GM18868 (cell line): ENCODE measurements around the gene RBM23.
A peak's percentile ranks its signal among the peaks of the same experiment; 100 is the strongest.
"Not testable (repeated sequence)": the region's sequence is repeated elsewhere in the genome, so short reads cannot be mapped to it uniquely, and the experiment has no call there.

Experiments used
- ATAC-seq: cut with Tn5 transposase; IDR thresholded peaks from one replicate; pipeline ENCODE4 v1.9.1; 2021; ENCODE audit warnings: mild to moderate bottlenecking, moderate library complexity; ENCODE audit not compliant: unreplicated experiment

RBM23 gene

GRCh38 chr14:22870811-22871223 is 48.1 kb downstream of the RBM23 start:
- peak; percentile 54 for ATAC-seq

GRCh38 chr14:22866874-22867273 is 52.1 kb downstream of the RBM23 start:
- no peak for ATAC-seq

GRCh38 chr14:22865424-22866405 is 53.2 kb downstream of the RBM23 start:
- no peak for ATAC-seq

GRCh38 chr14:22864979-22865378 is 54.0 kb downstream of the RBM23 start:
- no peak for ATAC-seq

- no peak for ATAC-seq
Observed at GRCh38 chr14:22861651-22862050, 57.3 kb downstream of the RBM23 start.

- ATAC-seq = not testable (repeated sequence)
Observed at GRCh38 chr14:22860377-22860776, 58.6 kb downstream of the RBM23 start.

GRCh38 chr14:22856428-22856827 is 62.5 kb downstream of the RBM23 start:
- ATAC-seq = no peak

- no peak for ATAC-seq
Observed at GRCh38 chr14:22854963-22855724, 63.8 kb downstream of the RBM23 start.

GRCh38 chr14:22854296-22854695 is 64.7 kb downstream of the RBM23 start:
- not testable (repeated sequence) for ATAC-seq

- peak; percentile 69 for ATAC-seq
Observed at GRCh38 chr14:22852940-22853767, 65.8 kb downstream of the RBM23 start.

- ATAC-seq = no peak
Observed at GRCh38 chr14:22852599-22852939, 66.4 kb downstream of the RBM23 start.

- not testable (repeated sequence) for ATAC-seq
Observed at GRCh38 chr14:22852178-22852577, 66.8 kb downstream of the RBM23 start.

GRCh38 chr14:22850944-22851764 is 67.8 kb downstream of the RBM23 start:
- ATAC-seq = no peak

GRCh38 chr14:22849212-22849819 is 69.6 kb downstream of the RBM23 start:
- no peak for ATAC-seq

- no peak for ATAC-seq
Observed at GRCh38 chr14:22848351-22849164, 70.4 kb downstream of the RBM23 start.

GRCh38 chr14:22847661-22848341 is 71.1 kb downstream of the RBM23 start:
- no peak for ATAC-seq

GRCh38 chr14:22846811-22847307 is 72.1 kb downstream of the RBM23 start:
- no peak for ATAC-seq
